HEK293T (cell line): ENCODE measurements around the gene CFAP45.

Source experiments
- CTCF ChIA-PET: fragments of 350-600 bp; formaldehyde crosslinking; extraction: SDS; loops from one replicate; lab custom pipeline; 2021; ENCODE audit warnings: antibody characterized with exemption, inconsistent platforms; lab: Yijun Ruan, JAX
- POLR2A ChIA-PET: fragments of 350-600 bp; formaldehyde crosslinking; extraction: SDS; loops from one replicate; lab custom pipeline; 2020; ENCODE audit warnings: antibody characterized with exemption, inconsistent platforms; lab: Yijun Ruan, JAX
- DNase-seq: peaks from one replicate; pipeline ENCODE4 v3.0.0; 2012; ENCODE audit warnings: mixed read lengths; ENCODE audit errors: extremely low spot score
- ARNT ChIP-seq: fragments of 450-650 bp; IDR thresholded peaks from 2 replicates; pipeline ENCODE4 v1.6.1; 2017; ENCODE audit warnings: mild to moderate bottlenecking
- BHLHE40 ChIP-seq: fragments of 450-650 bp; IDR thresholded peaks from 2 replicates; pipeline ENCODE4 v1.6.1; 2016; ENCODE audit warnings: mild to moderate bottlenecking, moderate library complexity, borderline replicate concordance
- CTBP1 ChIP-seq: fragments of 450-650 bp; IDR thresholded peaks from 2 replicates; pipeline ENCODE4 v1.6.1; 2016; ENCODE audit warnings: borderline replicate concordance
- ELF4 ChIP-seq: fragments of 450-650 bp; IDR thresholded peaks from 2 replicates; pipeline ENCODE4 v1.6.1; 2017; ENCODE audit warnings: antibody characterized with exemption
- FOXA1 ChIP-seq: fragments of 450-650 bp; IDR thresholded peaks from 2 replicates; pipeline ENCODE4 v1.6.1; 2016; ENCODE audit warnings: mild to moderate bottlenecking
- FOXK2 ChIP-seq: fragments of 450-650 bp; IDR thresholded peaks from 2 replicates; pipeline ENCODE4 v1.6.1; 2016; ENCODE audit warnings: mild to moderate bottlenecking
- FOXM1 ChIP-seq: fragments of 450-650 bp; IDR thresholded peaks from 2 replicates; pipeline ENCODE4 v1.6.1; 2017; ENCODE audit warnings: mild to moderate bottlenecking, borderline replicate concordance
- HDGF ChIP-seq: fragments of 450-650 bp; IDR thresholded peaks from 2 replicates; pipeline ENCODE4 v1.6.1; 2017; ENCODE audit warnings: antibody characterized with exemption, borderline replicate concordance
- L3MBTL2 ChIP-seq: fragments of 450-650 bp; conservative IDR thresholded peaks from 2 replicates; pipeline ENCODE4 v1.6.1; 2016; ENCODE audit warnings: mild to moderate bottlenecking
- LEF1 ChIP-seq: fragments of 450-650 bp; IDR thresholded peaks from 2 replicates; pipeline ENCODE4 v1.6.1; 2017; ENCODE audit warnings: mild to moderate bottlenecking, borderline replicate concordance
- NFRKB ChIP-seq: fragments of 450-650 bp; IDR thresholded peaks from 2 replicates; pipeline ENCODE4 v1.6.1; 2016; ENCODE audit warnings: mild to moderate bottlenecking, moderate library complexity
- PKNOX1 ChIP-seq: fragments of 450-650 bp; IDR thresholded peaks from 2 replicates; pipeline ENCODE4 v1.6.1; 2016
- SP1 ChIP-seq: fragments of 450-650 bp; IDR thresholded peaks from 2 replicates; pipeline ENCODE4 v1.6.1; 2017
- SUZ12 ChIP-seq: fragments of 450-650 bp; IDR thresholded peaks from 2 replicates; pipeline ENCODE4 v1.6.1; 2016; ENCODE audit warnings: mild to moderate bottlenecking
- TARDBP ChIP-seq: fragments of 450-650 bp; IDR thresholded peaks from 2 replicates; pipeline ENCODE4 v1.6.1; 2016
- ZNF384 ChIP-seq: fragments of 450-650 bp; IDR thresholded peaks from 2 replicates; pipeline ENCODE4 v1.6.1; 2016

Gene CFAP45

GRCh38 chr1:159880430-159880829, 19.5 kb downstream of the CFAP45 start:
- TF ChIP-seq FOXA1 (no peak), SP1 (no peak), ELF4 (no peak), ARNT (no peak), L3MBTL2 (no peak), NFRKB (no peak), TARDBP (no peak), CTBP1 (no peak), HDGF (no peak), SUZ12 (no peak), PKNOX1 (no peak), BHLHE40 (no peak), LEF1 (no peak), FOXK2 (no peak), FOXM1 (no peak), ZNF384 (no peak)
- no peak for DNase-seq
- ChIA-PET POLR2A (no interaction called here), CTCF (no interaction called here)

- no peak for DNase-seq
- CTCF ChIA-PET: interaction anchor here (0.9 kb wide), 1 partner anchor 81 kb away, joined by 4 read pairs; no protein-coding TSS in a partner anchor
- no peak for TF ChIP-seq SP1
- no peak for TF ChIP-seq LEF1
- no peak for TF ChIP-seq FOXK2
- no peak for TF ChIP-seq ELF4
- TF ChIP-seq FOXA1: no peak
- no peak for TF ChIP-seq HDGF
- TF ChIP-seq PKNOX1: no peak
- TF ChIP-seq TARDBP: no peak
- no peak for TF ChIP-seq SUZ12
- TF ChIP-seq BHLHE40: no peak
- TF ChIP-seq L3MBTL2: no peak
- no peak for TF ChIP-seq CTBP1
- TF ChIP-seq ARNT: no peak
- no peak for TF ChIP-seq ZNF384
- no peak for TF ChIP-seq NFRKB
- POLR2A ChIA-PET: no interaction called here
Observed at GRCh38 chr1:159879977-159880376, 20.0 kb downstream of the CFAP45 start.

GRCh38 chr1:159879136-159879535, 20.8 kb downstream of the CFAP45 start:
- TF ChIP-seq ELF4: no peak
- TF ChIP-seq PKNOX1: no peak
- no peak for TF ChIP-seq FOXK2
- TF ChIP-seq SUZ12: no peak
- TF ChIP-seq HDGF: no peak
- TF ChIP-seq CTBP1: no peak
- no peak for TF ChIP-seq ZNF384
- no peak for TF ChIP-seq TARDBP
- TF ChIP-seq BHLHE40: no peak
- no peak for TF ChIP-seq ARNT
- no peak for TF ChIP-seq NFRKB
- no peak for TF ChIP-seq L3MBTL2
- no peak for TF ChIP-seq LEF1
- TF ChIP-seq FOXA1: no peak
- TF ChIP-seq FOXM1: no peak
- CTCF ChIA-PET: interaction anchor here (0.9 kb wide), 1 partner anchor 80 kb away, joined by 4 read pairs; no protein-coding TSS in a partner anchor
- POLR2A ChIA-PET: interaction anchor here (1.2 to 1.5 kb wide), 2 partner anchors 12 to 45 kb away, joined by 3 to 5 read pairs; partner anchors contain the start of gene TAGLN2
- DNase-seq: no peak

- POLR2A ChIA-PET: interaction anchor here (1.2 to 1.5 kb wide), 2 partner anchors 13 to 47 kb away, joined by 3 to 5 read pairs; partner anchors contain the start of gene TAGLN2
- DNase-seq: no peak
- TF ChIP-seq FOXM1 (no peak), FOXK2 (no peak), FOXA1 (no peak), CTBP1 (no peak)
- CTCF ChIA-PET: no interaction called here
Observed at GRCh38 chr1:159877695-159878444, 22.1 kb downstream of the CFAP45 start.

- ChIA-PET CTCF (no interaction called here), POLR2A (no interaction called here)
- DNase-seq: no peak
- TF ChIP-seq CTBP1 (no peak), NFRKB (no peak), HDGF (no peak), FOXM1 (no peak), LEF1 (no peak), L3MBTL2 (no peak), TARDBP (no peak), ELF4 (no peak), SUZ12 (no peak), PKNOX1 (no peak), SP1 (no peak), BHLHE40 (no peak), ARNT (no peak), FOXA1 (no peak), ZNF384 (no peak)
Observed at GRCh38 chr1:159873530-159874143, 26.3 kb downstream of the CFAP45 start.
